Measurements from ENCODE around the gene EIF2S2.

EIF2S2 gene

DNA sequence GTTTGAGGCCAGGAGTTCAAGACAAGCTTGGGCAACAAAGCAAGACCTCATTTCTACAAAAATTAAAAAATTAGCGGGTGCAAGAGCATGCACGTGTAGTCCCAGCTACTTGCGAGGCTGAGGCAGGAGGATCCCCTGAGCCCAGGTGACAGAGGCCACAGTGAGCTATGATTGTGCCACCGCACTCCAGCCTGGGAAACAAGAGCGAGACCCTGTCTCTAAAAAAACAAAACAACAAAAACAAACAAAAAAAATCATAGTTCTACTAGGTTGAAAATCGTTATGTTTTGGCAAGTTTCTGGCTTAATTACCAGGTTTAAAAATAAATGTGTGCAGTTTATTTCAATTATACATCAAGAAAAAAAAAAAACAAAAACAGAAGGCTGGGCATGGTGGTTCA is 2.6 kb downstream of the EIF2S2 start:
- DNase-seq (ENCODE audit: low spot score in 2 of 2) (no peak), ATAC-seq (ENCODE audit: low read depth) (no peak)
- Mint-ChIP-seq H3K36me3 (peaks cover 18% of the 10 kb centered on the region), H3K27me3 (no peaks in the 10 kb centered on the region), H3K4me1 (peaks cover 38% of the 10 kb centered on the region), H3K4me3 (no peak overlapping the region), H3K9me3 (no peaks in the 10 kb centered on the region), H3K27ac (no peak overlapping the region)

DNA sequence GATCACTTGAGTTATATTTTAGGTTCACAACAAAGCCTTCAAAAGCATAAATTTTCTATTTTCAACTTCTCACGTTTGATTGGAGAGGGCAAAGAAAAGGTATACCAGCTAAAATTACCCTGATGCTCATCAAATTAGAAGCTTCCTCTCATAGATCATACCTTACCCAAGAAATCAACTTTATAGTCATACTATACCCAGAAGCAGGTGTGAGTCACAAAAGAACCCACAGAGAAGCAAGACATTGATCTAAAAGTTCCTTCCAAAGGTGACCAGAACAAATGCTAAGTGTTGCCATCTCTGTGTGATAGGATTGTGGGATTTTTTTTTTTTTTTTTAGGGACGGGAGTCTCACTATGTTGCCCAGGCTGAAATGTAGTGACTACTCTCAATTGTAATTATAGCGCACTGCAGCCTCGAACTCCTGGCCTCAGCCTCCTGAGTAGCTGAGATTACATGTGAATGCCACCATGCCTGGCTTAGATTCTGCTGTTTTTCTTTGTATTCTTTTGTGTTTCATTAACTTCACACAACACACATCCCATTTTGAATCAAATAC is 3.3 kb downstream of the EIF2S2 start:
- Mint-ChIP-seq H3K4me1 (peaks cover 44% of the 10 kb centered on the region), H3K4me3 (no peak overlapping the region), H3K27ac (peak overlapping the region; percentile 73), H3K9me3 (no peaks in the 10 kb centered on the region), H3K27me3 (no peaks in the 10 kb centered on the region), H3K36me3 (peaks cover 24% of the 10 kb centered on the region)
- no peak for DNase-seq (ENCODE audit: low spot score in 2 of 2)
- ATAC-seq (ENCODE audit: low read depth): no peak

DNA sequence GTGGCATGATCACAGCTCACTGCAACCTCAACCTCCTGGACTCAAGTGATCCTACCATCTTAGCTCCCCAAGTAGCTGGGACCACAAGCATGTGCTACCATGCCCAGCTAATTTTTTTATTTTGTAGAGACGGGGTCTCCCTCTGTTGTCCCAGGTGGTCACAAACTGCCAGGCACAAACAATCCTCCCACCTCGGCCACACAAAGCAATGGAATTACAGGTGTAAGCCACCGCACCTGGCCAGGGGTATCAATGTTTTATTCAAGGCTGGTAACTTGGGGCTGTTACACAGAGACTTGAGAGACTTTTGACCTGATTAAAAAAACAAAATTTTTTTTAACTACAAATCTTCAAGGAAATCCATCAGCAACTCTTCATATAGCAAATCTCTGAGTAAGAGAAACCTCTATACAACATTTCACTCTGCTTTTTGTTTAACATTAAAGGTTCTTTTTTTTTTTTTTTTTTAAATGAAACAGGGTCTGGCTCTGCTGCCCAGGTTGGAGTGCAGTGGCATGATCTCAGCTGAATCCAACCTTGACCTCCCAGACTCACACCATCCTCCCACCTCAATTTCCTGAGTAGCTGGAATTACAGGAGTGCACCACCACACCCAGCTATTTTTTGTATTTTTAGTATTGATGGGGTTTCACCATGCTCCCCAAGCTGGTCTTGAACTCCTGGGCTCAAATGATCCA is 5.9 kb downstream of the EIF2S2 start:
- Mint-ChIP-seq H3K27me3 (no peaks in the 10 kb centered on the region), H3K9me3 (no peaks in the 10 kb centered on the region), H3K4me1 (peaks cover 45% of the 10 kb centered on the region), H3K27ac (peak overlapping the region; percentile 75), H3K36me3 (peaks cover 30% of the 10 kb centered on the region), H3K4me3 (no peak overlapping the region)
- ATAC-seq (ENCODE audit: low read depth): no peak
- DNase-seq (ENCODE audit: low spot score in 2 of 2): no peak

- Mint-ChIP-seq H3K4me1 (peaks cover 36% of the 10 kb centered on the region), H3K9me3 (no peaks in the 10 kb centered on the region), H3K27me3 (no peaks in the 10 kb centered on the region), H3K4me3 (no peak overlapping the region), H3K27ac (peak overlapping the region; percentile 75), H3K36me3 (peaks cover 33% of the 10 kb centered on the region)
- ATAC-seq (ENCODE audit: low read depth) (no peak), DNase-seq (ENCODE audit: low spot score in 2 of 2) (no peak)
Measured at GRCh38 chr20:34104059-34104458, 8.0 kb downstream of the EIF2S2 start.

GRCh38 chr20:34102342-34102741 is 9.7 kb downstream of the EIF2S2 start:
- DNase-seq (ENCODE audit: low spot score in 2 of 2) (no peak), ATAC-seq (ENCODE audit: low read depth) (no peak)
- no peaks in the 10 kb centered on the region for H3K9me3 Mint-ChIP-seq
- peak overlapping the region; percentile 14 for H3K27ac Mint-ChIP-seq
- peaks cover 33% of the 10 kb centered on the region for H3K36me3 Mint-ChIP-seq
- no peaks in the 10 kb centered on the region for H3K27me3 Mint-ChIP-seq
- H3K4me3 Mint-ChIP-seq: no peak overlapping the region
- H3K4me1 Mint-ChIP-seq: peaks cover 22% of the 10 kb centered on the region

DNA sequence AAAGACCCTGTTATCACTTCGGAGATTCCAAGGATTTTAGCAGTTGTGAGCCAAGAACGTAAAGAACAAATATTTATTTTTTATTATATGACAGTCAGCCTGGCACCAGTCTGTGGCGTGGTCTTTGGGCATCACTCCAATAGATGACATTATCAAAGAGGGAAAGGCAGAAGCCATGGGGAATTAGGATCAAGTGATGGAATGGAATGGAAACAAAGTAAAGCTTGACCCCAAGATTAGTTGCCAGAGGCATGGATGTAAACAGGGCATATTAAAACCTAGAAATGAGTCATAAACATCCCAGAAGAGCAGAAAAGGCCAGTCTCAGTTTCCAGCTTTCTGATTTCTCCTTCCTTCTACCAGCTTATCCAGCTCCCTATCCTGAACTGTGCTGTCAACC is 11.5 kb downstream of the EIF2S2 start:
- H3K27me3 Mint-ChIP-seq: no peaks in the 10 kb centered on the region
- H3K9me3 Mint-ChIP-seq: no peaks in the 10 kb centered on the region
- peaks cover 34% of the 10 kb centered on the region for H3K36me3 Mint-ChIP-seq
- DNase-seq (ENCODE audit: low spot score in 2 of 2): no peak
- no peak overlapping the region for H3K4me3 Mint-ChIP-seq
- peaks cover 21% of the 10 kb centered on the region for H3K4me1 Mint-ChIP-seq
- H3K27ac Mint-ChIP-seq: peak overlapping the region; percentile 45
- ATAC-seq (ENCODE audit: low read depth): no peak

DNA sequence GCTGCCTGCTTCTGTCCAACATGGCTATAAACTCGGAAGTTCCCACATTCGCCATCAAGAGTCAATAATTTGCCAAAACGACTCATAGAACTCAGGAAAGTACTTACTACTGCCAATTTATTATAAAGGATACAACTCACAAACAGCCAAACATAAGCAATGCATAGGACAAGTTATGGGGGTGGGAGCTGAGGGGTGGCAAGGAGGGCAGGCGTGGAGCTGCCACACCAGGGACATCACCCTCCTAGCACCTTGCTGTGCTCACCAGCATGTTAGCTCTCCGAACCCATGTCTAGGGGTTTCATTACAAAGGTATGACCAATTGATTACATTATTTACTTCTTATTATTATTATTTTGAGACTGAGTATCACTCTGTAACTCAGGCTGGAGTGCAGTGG is 12.4 kb downstream of the EIF2S2 start:
- H3K4me3 Mint-ChIP-seq: no peak overlapping the region
- H3K27me3 Mint-ChIP-seq: no peaks in the 10 kb centered on the region
- ATAC-seq (ENCODE audit: low read depth): no peak
- H3K9me3 Mint-ChIP-seq: no peaks in the 10 kb centered on the region
- DNase-seq (ENCODE audit: low spot score in 2 of 2): no peak
- peaks cover 13% of the 10 kb centered on the region for H3K4me1 Mint-ChIP-seq
- peaks cover 27% of the 10 kb centered on the region for H3K36me3 Mint-ChIP-seq
- no peak overlapping the region for H3K27ac Mint-ChIP-seq

DNA sequence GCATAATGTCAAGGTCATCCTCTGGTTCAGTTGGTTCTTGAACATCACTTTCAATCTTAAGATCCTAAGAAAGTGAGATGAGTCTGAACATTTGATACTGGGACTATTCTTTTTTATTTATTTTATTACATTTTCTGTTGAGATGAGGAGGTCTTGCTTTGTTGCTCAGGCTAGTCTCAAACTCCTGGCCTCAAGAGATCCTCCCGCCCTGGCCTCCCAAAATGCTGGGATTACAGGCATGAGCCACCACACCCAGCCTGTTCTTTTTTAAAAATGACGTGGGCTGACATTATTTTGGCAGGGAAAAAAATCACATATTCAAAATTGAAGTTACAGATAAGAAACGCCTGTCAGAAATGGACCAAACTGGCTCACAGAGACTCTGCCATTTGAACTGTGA is 13.5 kb downstream of the EIF2S2 start:
- no peaks in the 10 kb centered on the region for H3K27me3 Mint-ChIP-seq
- DNase-seq (ENCODE audit: low spot score in 2 of 2): no peak
- peaks cover 10% of the 10 kb centered on the region for H3K4me1 Mint-ChIP-seq
- no peak overlapping the region for H3K27ac Mint-ChIP-seq
- ATAC-seq (ENCODE audit: low read depth): no peak
- peaks cover 26% of the 10 kb centered on the region for H3K36me3 Mint-ChIP-seq
- H3K9me3 Mint-ChIP-seq: no peaks in the 10 kb centered on the region
- H3K4me3 Mint-ChIP-seq: no peak overlapping the region

DNA sequence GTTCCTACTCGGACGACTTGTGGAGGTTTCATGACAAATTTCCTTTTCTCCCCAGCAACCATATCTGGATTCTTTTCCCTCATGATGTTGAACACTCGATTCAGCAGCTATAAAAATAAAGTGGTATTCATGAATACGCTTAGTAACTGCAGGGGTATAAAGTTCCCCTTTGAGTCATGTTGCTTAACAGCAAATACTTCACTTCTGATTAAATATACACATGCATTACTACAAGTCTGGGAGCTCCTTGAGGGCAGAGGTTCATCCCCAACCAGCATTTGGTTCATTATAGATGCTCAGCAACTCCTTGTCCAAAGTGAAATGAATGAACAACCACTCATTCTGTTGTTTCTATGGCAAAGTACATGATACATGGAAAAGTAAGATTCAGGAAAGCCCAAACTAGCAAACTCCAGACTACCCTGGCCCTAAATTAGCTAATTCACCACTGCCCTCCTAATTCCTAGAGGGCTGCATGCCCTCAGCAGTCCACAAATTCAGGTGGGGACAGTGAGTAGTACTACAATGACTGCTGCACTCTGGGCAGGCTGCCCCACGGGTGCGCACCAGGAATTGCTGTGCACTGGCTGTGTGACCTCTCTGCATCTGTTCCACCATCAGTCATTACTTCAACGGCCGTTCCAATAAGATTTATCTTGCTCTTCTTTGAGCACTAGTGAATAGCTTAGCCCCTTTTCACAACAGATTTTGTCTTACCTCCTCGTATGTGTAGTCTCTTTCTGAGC is 15.2 kb downstream of the EIF2S2 start:
- no peak overlapping the region for H3K4me3 Mint-ChIP-seq
- peaks cover 5% of the 10 kb centered on the region for H3K4me1 Mint-ChIP-seq
- H3K36me3 Mint-ChIP-seq: peaks cover 31% of the 10 kb centered on the region
- H3K27me3 Mint-ChIP-seq: no peaks in the 10 kb centered on the region
- ATAC-seq (ENCODE audit: low read depth) (no peak), DNase-seq (ENCODE audit: low spot score in 2 of 2) (no peak)
- no peak overlapping the region for H3K27ac Mint-ChIP-seq
- no peaks in the 10 kb centered on the region for H3K9me3 Mint-ChIP-seq

DNA sequence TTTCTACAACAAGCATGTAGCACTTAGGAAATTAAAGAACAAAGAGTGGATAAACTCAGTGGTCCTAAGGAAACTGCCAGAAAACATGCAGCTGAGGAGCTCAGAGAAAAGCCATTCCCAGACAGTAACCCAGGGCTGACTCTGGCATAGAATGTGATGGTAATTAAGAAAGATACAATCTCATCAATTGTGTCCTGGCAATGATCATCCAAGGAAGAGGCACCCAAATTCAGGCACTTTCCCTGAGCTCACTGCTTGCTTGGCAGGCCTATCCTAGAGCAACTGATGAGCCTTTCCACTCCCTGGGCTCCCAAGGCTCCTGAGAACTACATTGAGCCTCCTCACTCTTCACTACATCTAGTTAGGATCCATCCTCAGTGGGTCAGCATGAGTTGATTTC is 16.2 kb downstream of the EIF2S2 start:
- peaks cover 5% of the 10 kb centered on the region for H3K4me1 Mint-ChIP-seq
- peaks cover 33% of the 10 kb centered on the region for H3K36me3 Mint-ChIP-seq
- H3K9me3 Mint-ChIP-seq: no peaks in the 10 kb centered on the region
- H3K27me3 Mint-ChIP-seq: no peaks in the 10 kb centered on the region
- no peak for ATAC-seq (ENCODE audit: low read depth)
- no peak for DNase-seq (ENCODE audit: low spot score in 2 of 2)
- no peak overlapping the region for H3K27ac Mint-ChIP-seq
- H3K4me3 Mint-ChIP-seq: no peak overlapping the region

GRCh38 chr20:34093895-34094294 is 18.1 kb downstream of the EIF2S2 start:
- H3K36me3 Mint-ChIP-seq: peaks cover 27% of the 10 kb centered on the region
- H3K4me1 Mint-ChIP-seq: peaks cover 3% of the 10 kb centered on the region
- H3K27me3 Mint-ChIP-seq: no peaks in the 10 kb centered on the region

DNA sequence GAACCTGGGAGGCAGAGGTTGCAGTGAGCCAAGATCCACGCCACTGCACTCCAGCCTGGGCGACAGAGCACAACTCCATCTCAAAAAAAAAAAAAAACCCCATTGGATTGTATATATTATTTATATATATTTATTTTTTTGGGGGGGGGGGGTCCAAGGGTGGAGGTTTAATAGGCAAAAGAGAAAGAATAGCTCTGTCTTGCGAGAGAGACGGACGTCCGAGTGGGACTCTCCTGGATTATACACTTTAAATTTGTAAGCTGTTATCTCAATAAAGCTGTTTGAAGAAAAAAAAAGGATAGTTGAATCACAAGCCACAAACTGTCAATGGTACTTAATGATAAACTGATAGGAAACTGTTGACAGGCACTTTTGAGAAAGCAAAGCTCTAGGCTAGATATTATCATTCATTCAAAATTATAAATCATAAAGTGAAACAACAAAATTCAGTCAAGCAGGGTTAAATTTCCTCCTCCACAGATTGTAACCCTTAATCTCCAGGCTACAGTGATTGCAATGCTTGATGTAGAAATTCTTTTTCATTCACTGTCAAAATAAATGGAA is 20.3 kb downstream of the EIF2S2 start:
- Mint-ChIP-seq H3K9me3 (no peaks in the 10 kb centered on the region), H3K36me3 (peaks cover 26% of the 10 kb centered on the region), H3K4me1 (peaks cover 3% of the 10 kb centered on the region), H3K27me3 (no peaks in the 10 kb centered on the region), H3K27ac (no peak overlapping the region), H3K4me3 (no peak overlapping the region)
- DNase-seq (ENCODE audit: low spot score in 2 of 2): no peak
- no peak for ATAC-seq (ENCODE audit: low read depth)

More at GRCh38 chr20:34093895-34094294, 18.1 kb downstream of the EIF2S2 start:
- Mint-ChIP-seq H3K27ac (peak overlapping the region; percentile 38), H3K4me3 (no peak overlapping the region), H3K9me3 (no peaks in the 10 kb centered on the region)
- DNase-seq (ENCODE audit: low spot score in 2 of 2) (no peak), ATAC-seq (ENCODE audit: low read depth) (no peak)

GRCh38 chr20:34090645-34091044 is 21.4 kb downstream of the EIF2S2 start:
- Mint-ChIP-seq H3K36me3 (peaks cover 27% of the 10 kb centered on the region), H3K27me3 (no peaks in the 10 kb centered on the region), H3K4me3 (no peak overlapping the region), H3K27ac (no peak overlapping the region), H3K9me3 (no peaks in the 10 kb centered on the region), H3K4me1 (peaks cover 6% of the 10 kb centered on the region)
- DNase-seq (ENCODE audit: low spot score in 2 of 2): no peak
- no peak for ATAC-seq (ENCODE audit: low read depth)

GRCh38 chr20:34089655-34090345 is 22.2 kb downstream of the EIF2S2 start:
- ATAC-seq (ENCODE audit: low read depth): no peak
- H3K27ac Mint-ChIP-seq: no peak overlapping the region
- no peak overlapping the region for H3K4me3 Mint-ChIP-seq
- no peaks in the 10 kb centered on the region for H3K27me3 Mint-ChIP-seq
- no peak for DNase-seq (ENCODE audit: low spot score in 2 of 2)
- H3K9me3 Mint-ChIP-seq: no peaks in the 10 kb centered on the region
- peaks cover 33% of the 10 kb centered on the region for H3K36me3 Mint-ChIP-seq
- peaks cover 10% of the 10 kb centered on the region for H3K4me1 Mint-ChIP-seq
